ENCODE results near the gene UQCC2. TPM values are rescaled to one million over a fixed set of nuclear protein-coding genes. Genes with fewer than 3 reads are reported as not detected.
A peak's percentile ranks its signal among the peaks of the same experiment; 100 is the strongest.

Gene UQCC2
- total and polyA plus RNA-seq, 2 of the 8 experiments (the other 6 are each of a cell fraction or from before 2014, with no cell fraction given) = 52.1 to 104 TPM

- FAIRE-seq (no peak), DNase-seq (ENCODE audit: low read depth in 1 of 2, low spot score in 2 of 2) (no peak)
- Histone ChIP-seq H4K5ac (ENCODE audit: insufficient read length, low read depth, low read length) (no peak overlapping the region), H3K79me2 (ENCODE audit: control insufficient read depth in 1 of 2, insufficient read depth in 2 of 2, low read length in 2 of 2) (no peaks in the 10 kb centered on the region), H2BK120ac (replicated peaks; ENCODE audit: low read depth, low read length) (no peak overlapping the region), H3K9me3 (ENCODE audit: insufficient read depth in 2 of 2, low read depth in 1 of 2, low read length in 1 of 2) (no peaks in the 10 kb centered on the region), H3K36me3 (ENCODE audit: control insufficient read depth in 2 of 4, insufficient read depth in 4 of 4, low read length in 3 of 4) (no peaks in the 10 kb centered on the region; a peak in 1 of 8 replicates), H3K4me1 (replicated peaks in 1 of 4; ENCODE audit: control insufficient read depth in 3 of 4, insufficient read depth in 4 of 4, low read length in 3 of 4) (peaks cover 0 to 16% (median 7%) of the 10 kb centered on the region in 4 experiments; a peak in 4 of 7 replicates), H3K18ac (ENCODE audit: extremely low read depth, low read length) (peak overlapping the region; percentile 24), H3K4me2 (ENCODE audit: insufficient read depth in 1 of 2, low read depth in 2 of 2, low read length in 2 of 2) (peak overlapping the region in 1 of 2 experiments; percentile 33; a peak in 2 of 4 replicates), H2BK15ac (ENCODE audit: low read length) (0 out of 2 replicates have a peak overlapping the region, but pooled peaks have one; percentile 72), H3K9ac (replicated peaks in 1 of 4; ENCODE audit: extremely low read depth in 1 of 4, low read depth in 3 of 4, low read length in 3 of 4) (no peak overlapping the region), H4K20me1 (replicated peaks in 1 of 2; ENCODE audit: control insufficient read depth in 1 of 2, insufficient read depth in 2 of 2, low read length in 2 of 2) (peaks cover 0 to 3% of the 10 kb centered on the region in 2 experiments), H4K91ac (replicated peaks; ENCODE audit: insufficient read length, low read length) (no peak overlapping the region), H3K23me2 (ENCODE audit: low read depth, low read length) (no peaks in the 10 kb centered on the region), H3K56ac (replicated peaks; ENCODE audit: insufficient read length, low read depth, low read length) (no peak overlapping the region), H4K8ac (ENCODE audit: extremely low read depth, insufficient read depth, low read length) (no peak overlapping the region), H3K27ac (ENCODE audit: low read depth, low read length) (peak overlapping the region; percentile 30; the same call in 1 of the 2 replicates), H2AK5ac (ENCODE audit: low read depth, low read length) (no peak overlapping the region), H2BK20ac (ENCODE audit: low read length) (no peak overlapping the region), H3K23ac (ENCODE audit: insufficient read length) (no peak overlapping the region), H3K27me3 (replicated peaks in 1 of 4; ENCODE audit: control insufficient read depth in 3 of 4, extremely low read depth in 1 of 4, insufficient read depth in 3 of 4, low read length in 3 of 4) (no peaks in the 10 kb centered on the region), H2BK12ac (ENCODE audit: low read depth, low read length) (no peak overlapping the region; the same call in 1 of the 2 replicates), H3K4ac (replicated peaks; ENCODE audit: insufficient read length, low read depth, low read length) (no peak overlapping the region), H2BK5ac (ENCODE audit: low read depth, low read length) (no peak overlapping the region), H2AFZ (ENCODE audit: low read length) (no peak overlapping the region), H3K14ac (ENCODE audit: insufficient read length) (no peak overlapping the region), H3K4me3 (ENCODE audit: extremely low read depth in 1 of 4, insufficient read depth in 2 of 4, low read depth in 3 of 4, low read length in 4 of 4) (no peak overlapping the region; a peak in 1 of 8 replicates), H3K79me1 (ENCODE audit: low read depth, low read length) (peaks cover 5% of the 10 kb centered on the region)
- WGBS, 2 experiments (ENCODE audit: extremely low coverage in 1 of 2, insufficient coverage in 1 of 2, insufficient read length in 1 of 2, insufficient replicate concordance in 2 of 2, low coverage in 1 of 2, low lambda C conversion rate in 2 of 2, missing lambda C conversion rate in 1 of 2) = 66% methylated on average over 5 of the region's 5 CpGs; no CpG with 5 or more reads in 1 of the 2 experiments
- CTCF ChIA-PET (ENCODE audit: partially characterized antibody) = interaction anchor here (0.6 to 10.8 kb wide), 7 partner anchors 11 to 74 kb away, joined by 3 to 102 read pairs (median 6); no protein-coding TSS in a partner anchor
- POLR2A ChIA-PET (ENCODE audit: partially characterized antibody) = no interaction called here
- TF ChIP-seq USF2 (IDR thresholded peaks at IDR 0.05; ENCODE audit: low read length) = peak; percentile 39; the same call in 1 of the 2 replicates
- TF ChIP-seq MAX (IDR thresholded peaks at IDR 0.05) = peak; percentile 75
- no peak for TF ChIP-seq FOSL1 (IDR thresholded peaks at IDR 0.05; ENCODE audit: insufficient read depth, low read depth, low read length)
- no peak for TF ChIP-seq HDAC6 (IDR thresholded peaks at IDR 0.05; ENCODE audit: low read depth, low read length)
- no peak for TF ChIP-seq CBX5 (IDR thresholded peaks at IDR 0.05; ENCODE audit: low read depth, low read length)
- TF ChIP-seq SRF (IDR thresholded peaks at IDR 0.05; ENCODE audit: low read depth, low read length) = no peak
- peak; percentile 46; the same call in 1 of the 2 replicates for TF ChIP-seq E2F6 (IDR thresholded peaks at IDR 0.05)
- TF ChIP-seq SIN3A (conservative IDR thresholded peaks at IDR 0.05 in 1 of 2, IDR thresholded peaks at IDR 0.05 in 1 of 2; ENCODE audit: low read depth in 1 of 2, low read length in 2 of 2) = no peak
- no peak for TF ChIP-seq BRCA1 (IDR thresholded peaks at IDR 0.05; ENCODE audit: low read depth, low read length)
- no peak for TF ChIP-seq EZH2 (IDR thresholded peaks at IDR 0.05; ENCODE audit: low read depth, low read length, severe bottlenecking)
These were observed 54.7 kb downstream of the UQCC2 start for GRCh38 chr6:33656844-33657243.
